Measurements from ENCODE around the gene PABPC5. TPM values are rescaled to one million over a fixed set of nuclear protein-coding genes. Genes with fewer than 3 reads are reported as not detected.

Gene PABPC5
- polyA plus RNA-seq (ENCODE audit: insufficient read length in 4 of 4): 1 to 10 TPM; 4.8 to 9.3 (median 7.1) TPM

DNA sequence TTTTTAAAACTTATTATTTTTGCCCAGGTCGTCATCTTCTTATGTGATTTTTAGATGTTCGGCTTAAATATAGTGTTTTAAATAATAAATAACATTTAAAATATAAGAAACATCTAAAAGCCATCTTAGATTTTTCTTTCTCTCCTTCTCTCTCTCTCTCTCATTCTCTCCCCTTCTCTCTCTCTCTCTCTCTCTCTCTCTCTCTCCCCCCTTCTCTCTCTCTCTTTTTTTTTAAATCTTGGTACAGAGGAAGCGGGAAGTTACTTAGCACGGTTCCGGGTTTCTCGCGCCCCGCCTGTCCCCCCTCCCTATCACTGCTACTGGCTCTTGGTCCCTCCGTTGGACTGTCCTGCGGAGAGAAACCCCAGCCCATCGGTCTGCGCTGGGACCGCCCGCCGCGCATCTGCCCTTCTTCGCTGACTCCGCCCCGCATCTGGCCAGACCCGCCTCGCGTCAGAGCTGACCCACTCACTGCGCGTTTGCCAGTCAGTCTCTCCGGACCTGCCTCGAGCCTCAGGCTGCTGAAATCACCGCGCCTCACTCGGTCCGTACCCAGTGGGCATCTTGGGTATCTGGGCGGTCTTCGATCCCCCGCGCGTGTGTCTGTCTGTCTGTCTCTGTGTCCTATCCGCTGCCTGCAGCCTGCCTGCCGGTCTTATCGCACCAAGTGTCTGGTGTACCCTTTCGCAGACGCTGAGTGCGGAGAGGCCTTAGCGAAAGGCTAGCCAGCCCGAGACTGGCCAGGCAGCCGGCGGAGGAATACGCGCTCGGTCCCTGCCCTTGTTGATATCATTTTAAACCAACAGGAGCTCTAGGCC lies at the start of gene PABPC5:
Gene PABPC5 (plus strand): TSS at position 489 of the 818 bp plus-strand sequence. CDS start 739 bp downstream, outside the sequence.
- DNase-seq (ENCODE audit: low read depth in 4 of 4, low spot score in 3 of 4): peak; percentile 44 to 59 (median 49)

- no peak for DNase-seq (ENCODE audit: low read depth in 4 of 4, low spot score in 3 of 4)
Observed at GRCh38 chrX:91389026-91389425, 45.6 kb upstream of the PABPC5 start.

DNA sequence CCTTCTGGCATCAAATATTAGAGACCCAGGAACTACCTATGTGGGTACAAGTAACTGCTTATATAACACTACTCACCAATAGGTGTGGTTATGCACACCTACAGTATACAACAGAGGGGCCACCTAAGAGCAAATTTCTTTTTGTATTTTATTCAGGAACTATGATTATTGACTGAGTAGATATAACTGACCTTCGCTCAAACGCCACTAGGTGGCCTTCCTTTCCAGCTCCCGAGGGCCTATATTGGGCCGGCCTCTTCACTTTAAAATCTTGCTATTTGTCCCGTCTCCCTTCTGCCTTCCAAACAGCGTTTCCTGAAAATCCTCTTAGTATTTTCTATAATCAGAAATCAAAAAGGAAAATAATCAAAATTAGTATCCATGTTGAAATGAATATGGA lies 19.9 kb upstream of the PABPC5 start:
- no peak for DNase-seq (ENCODE audit: low read depth in 4 of 4, low spot score in 3 of 4)

- DNase-seq (ENCODE audit: low read depth in 4 of 4, low spot score in 3 of 4): no peak
Observed at GRCh38 chrX:91435395-91435794, 756 bp downstream of the PABPC5 start.

Data from left renal pelvis (tissue), 4 donors.